Measurements from ENCODE around the gene HS3ST1. TPM values are rescaled to one million over a fixed set of nuclear protein-coding genes. Genes with fewer than 3 reads are reported as not detected.

HS3ST1 gene
- 4.1 and 4.2 TPM in 2 replicates for total RNA-seq (2014; rRNA removed)
- Bru-seq, nascent RNA = percentile 70 among the genes with signal in this experiment
- percentile 44 among the genes with signal in this experiment for BruChase-seq, experiment 1, labeled RNA remaining after a 6-hour chase
- percentile 46 among the genes with signal in this experiment for BruChase-seq, experiment 2, labeled RNA remaining after a 2-hour chase
- long read RNA-seq, full-length matches to known transcripts = 18 of 36 reads
- long read RNA-seq, partial matches to known transcripts = 0 of 36 reads
- long read RNA-seq, other reads (novel, unspliced or antisense) = 18 of 36 reads

- Histone ChIP-seq H3K9me2 (replicated peaks; ENCODE audit: low read length) (no peaks in the 10 kb centered on the region), H3K27me3 (ENCODE audit: low read length) (no peaks in the 10 kb centered on the region), H3K27ac (ENCODE audit: low read length) (peak within 1 kb of the TSS; percentile 91), H3K4me3 (ENCODE audit: low read length) (peak within 1 kb of the TSS; percentile 90), H3K9me3 (ENCODE audit: low read length) (no peaks in the 10 kb centered on the region), H3K79me2 (ENCODE audit: low read length) (peaks cover 16% of the 10 kb centered on the region), H2AFZ (ENCODE audit: low read length) (peak within 1 kb of the TSS; percentile 90), H3K4me2 (ENCODE audit: low read length) (peak within 1 kb of the TSS; percentile 96), H3K36me3 (ENCODE audit: low read depth, low read length) (no peaks in the 10 kb centered on the region), H3K4me1 (ENCODE audit: insufficient read depth, low read length) (peaks cover 10% of the 10 kb centered on the region; the same call in 1 of the 2 replicates), H3F3A (ENCODE audit: low read length, unreplicated experiment) (no peaks in the 10 kb centered on the region), H3K9ac (ENCODE audit: low read length) (peak within 1 kb of the TSS; percentile 95), H4K20me1 (ENCODE audit: low read length) (no peaks in the 10 kb centered on the region; the same call in 1 of the 2 replicates)
- POLR2A ChIA-PET (ENCODE audit: unreplicated experiment) = no interaction called here
- DNase-seq = no peak
- BruUV-seq (replicated peaks) = TSS peak; percentile 55
- no peak for TF ChIP-seq CTCF (conservative IDR thresholded peaks at IDR 0.05; ENCODE audit: low read depth, low read length)
- TF ChIP-seq EZH2 (IDR thresholded peaks at IDR 0.05; ENCODE audit: low read length, unreplicated experiment) = no peak
- TF ChIP-seq EZH2phosphoT487 (IDR thresholded peaks at IDR 0.05; ENCODE audit: borderline replicate concordance, low read length) = no peak
- peak; percentile 50 for ATAC-seq
- intact Hi-C loops (cut with micrococcal nuclease) = loop anchor here (2.0 to 5.0 kb wide), 4 partner anchors 76 to 846 kb away; no protein-coding TSS in a partner anchor
- CTCF ChIA-PET = no interaction called here
Observed at GRCh38 chr4:11428231-11428898, at the start of gene HS3ST1. Gene HS3ST1, minus strand, starts transcription at chr4:11428894. Its CDS starts 28,889 bp downstream, at chr4:11400005.

- H3K9me2 ChIP-seq (replicated peaks; ENCODE audit: low read length) = no peaks in the 10 kb centered on the region
- H3K27me3 ChIP-seq (ENCODE audit: low read length) = no peaks in the 10 kb centered on the region
- no peak overlapping the region for H3K9ac ChIP-seq (ENCODE audit: low read length)
- H3K4me2 ChIP-seq (ENCODE audit: low read length) = no peak overlapping the region
- ChIA-PET POLR2A (ENCODE audit: unreplicated experiment) (no interaction called here), CTCF (no interaction called here)
- BruUV-seq (replicated peaks) = no TSS peak
- TF ChIP-seq EZH2phosphoT487 (IDR thresholded peaks at IDR 0.05; ENCODE audit: borderline replicate concordance, low read length) (no peak), CTCF (conservative IDR thresholded peaks at IDR 0.05; ENCODE audit: low read depth, low read length) (no peak), EZH2 (IDR thresholded peaks at IDR 0.05; ENCODE audit: low read length, unreplicated experiment) (no peak)
- H4K20me1 ChIP-seq (ENCODE audit: low read length) = no peaks in the 10 kb centered on the region
- no peaks in the 10 kb centered on the region for H3F3A ChIP-seq (ENCODE audit: low read length, unreplicated experiment)
- DNase-seq (no peak), ATAC-seq (no peak)
- no peak overlapping the region for H2AFZ ChIP-seq (ENCODE audit: low read length)
- no peaks in the 10 kb centered on the region for H3K9me3 ChIP-seq (ENCODE audit: low read length)
- no peak overlapping the region for H3K4me3 ChIP-seq (ENCODE audit: low read length)
- H3K36me3 ChIP-seq (ENCODE audit: low read depth, low read length) = no peaks in the 10 kb centered on the region
- intact Hi-C loops (cut with micrococcal nuclease) = no loop called here
- H3K27ac ChIP-seq (ENCODE audit: low read length) = no peak overlapping the region
- no peaks in the 10 kb centered on the region for H3K79me2 ChIP-seq (ENCODE audit: low read length)
- no peaks in the 10 kb centered on the region; the same call in 1 of the 2 replicates for H3K4me1 ChIP-seq (ENCODE audit: insufficient read depth, low read length)
Observed at GRCh38 chr4:11475871-11476270, 47.2 kb upstream of the HS3ST1 start.

- DNase-seq (no peak), ATAC-seq (no peak)
- Histone ChIP-seq H3K4me3 (ENCODE audit: low read length) (no peak overlapping the region), H3K36me3 (ENCODE audit: low read depth, low read length) (no peaks in the 10 kb centered on the region), H3K9me3 (ENCODE audit: low read length) (no peaks in the 10 kb centered on the region), H3K4me2 (ENCODE audit: low read length) (no peak overlapping the region), H3K9ac (ENCODE audit: low read length) (no peak overlapping the region), H3K9me2 (replicated peaks; ENCODE audit: low read length) (no peaks in the 10 kb centered on the region), H3F3A (ENCODE audit: low read length, unreplicated experiment) (no peaks in the 10 kb centered on the region), H3K27ac (ENCODE audit: low read length) (no peak overlapping the region), H3K79me2 (ENCODE audit: low read length) (no peaks in the 10 kb centered on the region), H4K20me1 (ENCODE audit: low read length) (no peaks in the 10 kb centered on the region), H3K4me1 (ENCODE audit: insufficient read depth, low read length) (no peaks in the 10 kb centered on the region), H2AFZ (ENCODE audit: low read length) (no peak overlapping the region), H3K27me3 (ENCODE audit: low read length) (no peaks in the 10 kb centered on the region)
- ChIA-PET CTCF (no interaction called here), POLR2A (ENCODE audit: unreplicated experiment) (no interaction called here)
- intact Hi-C loops (cut with micrococcal nuclease) = no loop called here
- TF ChIP-seq CTCF (conservative IDR thresholded peaks at IDR 0.05; ENCODE audit: low read depth, low read length) = no peak
- no peak for TF ChIP-seq EZH2 (IDR thresholded peaks at IDR 0.05; ENCODE audit: low read length, unreplicated experiment)
- TF ChIP-seq EZH2phosphoT487 (IDR thresholded peaks at IDR 0.05; ENCODE audit: borderline replicate concordance, low read length) = no peak
- no TSS peak for BruUV-seq (replicated peaks)
Observed at GRCh38 chr4:11474146-11474545, 45.5 kb upstream of the HS3ST1 start.

Data from PC-3 (cell line).